CD4-positive, alpha-beta T cell treated with Interleukin-4 for 1 hour (primary cell): ENCODE data around the gene LAGE3.
"Not testable (repeated sequence)": the region's sequence is repeated elsewhere in the genome, so short reads cannot be mapped to it uniquely, and the experiment has no call there.

Source experiments
- DNase-seq, 2 donors: peaks; one replicate each; pipeline ENCODE4 v3.0.0-alpha.2; 2020 to 2022

LAGE3 gene

DNA sequence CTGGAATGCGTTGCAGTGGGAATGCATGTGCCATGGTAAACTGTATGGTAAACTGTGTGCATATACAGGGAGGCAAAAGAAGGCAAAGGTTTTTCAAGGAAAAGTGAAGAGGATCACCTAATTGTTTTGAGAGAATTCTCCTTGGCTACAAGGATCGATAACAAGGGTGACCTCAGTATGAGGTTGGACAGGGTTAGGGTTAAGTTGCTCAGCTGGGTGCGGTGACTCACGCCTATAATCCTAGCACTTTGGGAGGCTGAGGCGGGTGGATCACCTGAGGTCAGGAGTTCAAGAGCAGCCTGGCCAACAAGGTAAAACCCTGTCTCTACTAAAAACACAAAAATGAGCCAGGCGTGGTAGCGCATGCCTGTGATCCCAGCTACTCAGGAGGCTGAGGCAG, 22.3 kb upstream of the LAGE3 start:
- DNase-seq, result not testable (repeated sequence)

DNA sequence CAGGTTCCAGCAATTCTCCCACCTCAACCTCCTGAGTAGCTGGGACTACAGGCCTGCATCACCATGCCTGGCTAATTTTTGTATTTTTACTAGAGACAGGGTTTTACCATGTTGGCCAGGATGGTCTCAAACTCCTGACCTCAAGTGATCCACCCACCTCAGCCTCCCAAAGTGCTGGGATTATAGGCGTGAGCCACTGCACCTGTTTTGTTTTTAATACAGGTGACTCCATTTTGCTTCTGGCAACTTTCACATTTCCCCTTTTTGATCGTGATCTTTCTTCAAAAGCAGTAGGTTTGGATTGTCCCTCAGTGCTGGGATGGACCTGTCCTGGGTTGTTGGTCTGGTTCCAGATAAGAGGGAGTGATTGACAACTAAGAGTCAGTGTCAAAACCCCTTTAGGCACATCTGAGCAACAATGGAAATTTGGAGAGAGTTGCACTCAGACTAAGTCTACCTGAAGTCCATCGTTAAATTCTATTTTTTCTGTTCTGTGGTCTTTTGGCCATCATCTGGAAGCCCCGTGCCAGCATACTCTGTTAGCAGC, 17.6 kb upstream of the LAGE3 start:
- not testable (repeated sequence) for DNase-seq

DNA sequence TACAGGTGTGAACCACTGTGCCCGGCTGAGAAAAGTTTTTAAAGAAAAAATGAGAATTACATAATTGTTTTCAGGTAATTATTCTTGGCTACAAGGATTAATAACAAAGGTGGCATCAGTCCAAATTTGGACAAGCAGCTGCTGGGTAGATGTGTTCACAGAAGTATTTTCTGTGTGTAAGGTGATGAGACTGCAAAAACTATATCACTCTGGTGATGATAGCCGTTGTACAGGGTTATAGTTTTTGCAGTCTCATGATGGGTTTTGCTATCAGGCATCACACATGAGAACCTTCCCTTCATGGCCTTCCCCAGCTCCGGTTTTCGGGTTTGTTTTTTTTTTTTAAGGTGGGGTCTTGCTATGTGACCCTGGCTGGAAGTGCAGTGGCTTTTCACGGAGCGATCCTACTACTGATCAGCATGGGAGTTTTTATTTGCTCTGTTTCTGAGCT, 16.4 kb upstream of the LAGE3 start:
- DNase-seq, result no peak

DNA sequence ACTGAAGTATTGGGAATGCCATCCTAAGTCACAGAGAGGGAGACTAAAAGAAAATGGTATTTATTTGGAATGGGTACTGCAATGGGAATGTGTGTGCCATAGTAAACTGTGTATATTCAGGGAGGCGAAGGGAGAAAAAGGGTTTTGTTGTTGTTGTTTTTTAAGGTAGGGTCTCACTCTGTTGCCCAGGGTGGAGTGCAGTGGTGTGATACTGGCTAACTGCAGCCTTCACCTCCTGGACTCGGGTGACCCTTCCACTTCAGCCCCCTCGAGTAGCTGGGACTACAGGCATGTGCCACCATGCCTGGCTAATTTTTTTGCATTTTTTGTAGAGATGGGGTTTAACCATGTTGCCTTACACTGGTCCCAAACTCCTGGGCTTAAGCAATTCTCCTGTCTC, 15.6 kb upstream of the LAGE3 start:
- no peak for DNase-seq

DNA sequence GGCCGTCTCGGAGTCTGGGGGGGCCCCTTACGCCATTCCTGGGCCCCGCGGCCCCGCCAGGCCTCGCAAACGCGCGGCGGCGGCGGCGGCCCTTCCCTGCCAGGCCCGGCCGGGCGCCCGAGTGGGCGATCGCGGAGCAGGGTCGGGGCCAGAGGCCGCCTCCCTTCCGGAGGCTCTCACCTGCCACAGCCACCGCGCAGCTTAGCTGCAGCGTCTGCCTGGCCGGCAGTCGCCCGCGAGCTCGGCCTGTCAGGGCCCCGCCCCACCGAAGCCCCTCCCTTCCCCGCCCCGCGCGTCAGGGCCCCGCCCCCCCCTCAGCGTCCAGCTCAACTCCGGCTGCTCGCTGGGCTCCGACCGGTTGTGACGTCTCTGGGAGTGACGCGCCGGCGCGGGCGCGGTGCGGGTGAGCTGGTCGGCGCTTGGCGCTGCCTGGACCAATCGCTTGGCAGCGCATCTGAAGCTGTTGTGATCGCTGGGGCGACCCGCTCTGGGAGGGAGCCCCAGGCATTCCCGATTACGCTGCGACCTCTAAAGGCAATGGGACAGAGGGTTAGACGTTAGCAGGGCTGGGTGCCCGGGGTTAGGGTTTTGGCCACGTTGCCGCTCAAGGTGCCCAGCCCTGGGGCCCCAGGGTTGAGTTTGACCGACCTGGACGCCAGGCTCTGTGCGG, 11.5 kb upstream of the LAGE3 start, which contains the start of gene SLC10A3:
TSS of gene SLC10A3 (minus strand) at position 216 of the 670 bp plus-strand sequence. CDS start 1,689 bp downstream, outside the sequence.
- DNase-seq, result peak; percentile 94 to 96

DNA sequence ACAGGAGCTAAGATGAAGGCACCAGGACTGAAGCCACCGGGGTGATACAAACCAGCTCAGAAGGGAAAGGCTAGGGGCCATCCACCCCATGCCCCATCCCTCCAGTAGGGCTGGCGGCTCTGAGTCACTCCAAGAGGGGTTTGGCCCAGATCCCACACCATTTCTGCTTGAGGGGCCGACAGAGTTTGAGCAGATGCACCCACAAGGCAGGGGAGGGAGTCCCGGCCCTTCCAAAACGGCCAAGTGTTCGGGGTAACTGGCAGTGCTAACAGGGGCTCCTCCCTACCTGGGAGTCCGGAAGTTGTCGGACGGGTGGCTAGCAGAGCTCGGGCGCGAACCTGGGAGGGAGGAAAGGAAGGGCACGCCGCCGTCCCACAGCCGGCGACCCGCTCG, 10.9 kb upstream of the LAGE3 start:
- peak in 1 of 2 donors; percentile 38 for DNase-seq

DNA sequence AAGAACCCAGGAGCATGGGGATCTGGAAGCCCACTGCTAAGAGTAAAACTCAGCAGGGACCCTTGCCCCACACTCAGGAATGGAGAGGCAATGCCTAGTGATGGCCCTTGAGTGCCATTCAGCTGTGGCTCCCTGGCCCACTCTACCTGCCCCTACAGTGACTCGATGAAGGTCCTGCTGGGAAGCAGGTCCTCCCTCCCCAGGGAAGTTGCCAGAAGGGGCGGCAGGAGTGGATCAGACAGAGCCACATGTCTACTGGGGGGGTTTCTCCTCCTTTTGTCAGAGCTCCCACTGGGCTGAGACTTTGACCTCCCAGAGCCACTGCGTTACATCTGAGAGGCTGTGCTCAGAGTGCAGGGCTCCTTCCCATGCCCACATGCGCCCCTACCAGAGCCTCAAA, 10.1 kb upstream of the LAGE3 start:
- no peak for DNase-seq

DNA sequence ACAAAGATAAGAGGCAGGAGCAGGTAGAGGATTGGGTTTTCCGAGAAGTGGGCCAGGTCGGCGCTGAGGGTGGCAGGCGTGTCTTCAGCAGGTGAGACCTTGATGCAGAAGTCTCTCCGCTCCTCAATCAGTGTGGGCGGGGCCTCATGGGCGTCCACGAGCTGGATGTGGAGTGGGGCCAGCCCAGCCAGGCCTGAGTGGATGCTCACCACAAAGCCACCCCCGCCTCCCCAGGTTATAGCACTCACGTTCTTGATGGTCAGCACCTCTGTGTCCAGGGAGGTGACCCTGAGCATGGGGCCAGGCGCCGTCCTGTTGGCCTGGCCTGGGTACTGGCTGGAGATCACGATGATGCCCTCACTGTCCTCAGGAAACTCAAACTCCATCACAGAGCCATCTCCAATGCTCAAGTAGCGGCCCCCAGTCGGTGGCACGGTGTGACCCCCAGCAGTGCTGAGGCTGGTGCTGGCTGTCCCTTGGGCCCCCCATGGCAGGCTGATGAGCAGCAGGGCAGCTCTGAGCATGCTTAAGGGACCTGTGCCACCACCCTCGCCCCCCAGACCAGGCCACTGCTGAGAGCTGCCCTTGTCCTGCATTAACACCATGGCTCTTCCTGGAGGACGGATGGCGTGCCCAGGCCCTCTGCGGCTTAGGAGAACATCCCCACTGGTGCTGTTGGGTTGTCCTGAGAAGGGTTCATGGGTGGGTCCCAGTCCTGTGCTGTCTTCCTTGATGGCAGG, 9.4 kb upstream of the LAGE3 start:
- no peak for DNase-seq

DNA sequence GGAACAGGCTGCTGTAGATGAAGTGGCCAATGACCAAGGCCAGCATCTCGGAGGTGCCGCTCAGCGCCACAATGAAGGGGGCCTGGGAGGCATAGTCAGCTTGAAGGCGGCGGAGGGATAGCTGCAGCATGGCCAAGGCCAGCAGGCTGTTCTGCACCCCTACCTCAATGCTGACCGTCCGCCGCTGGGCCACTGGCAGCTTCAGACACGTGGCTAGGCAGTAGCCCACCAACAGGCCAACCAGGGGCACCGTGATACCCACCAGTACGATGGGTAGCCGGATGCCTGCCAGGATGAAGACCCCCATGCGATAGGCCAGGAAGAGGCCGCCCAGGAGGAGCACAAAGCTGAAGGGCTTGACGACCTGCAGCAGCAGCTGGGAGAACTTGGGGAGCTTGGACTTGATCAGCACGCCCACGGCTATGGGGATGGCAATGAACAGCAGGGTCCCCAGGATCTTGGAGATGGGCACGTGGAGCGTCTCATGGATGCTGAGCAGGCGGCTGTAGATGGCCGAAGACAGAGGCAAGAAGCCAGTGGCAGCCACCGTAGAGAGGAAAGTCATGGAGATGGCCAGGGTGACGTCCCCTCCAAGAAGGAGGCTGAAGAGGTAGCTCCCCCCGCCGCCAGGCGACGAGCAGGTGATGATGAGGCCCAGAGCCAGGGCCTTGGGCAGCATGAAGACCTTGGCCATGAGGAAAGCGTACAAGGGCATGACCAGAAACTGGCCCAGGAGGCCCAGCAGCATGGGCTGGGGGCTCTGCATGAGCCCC, 8.6 kb upstream of the LAGE3 start:
- DNase-seq, result no peak

DNA sequence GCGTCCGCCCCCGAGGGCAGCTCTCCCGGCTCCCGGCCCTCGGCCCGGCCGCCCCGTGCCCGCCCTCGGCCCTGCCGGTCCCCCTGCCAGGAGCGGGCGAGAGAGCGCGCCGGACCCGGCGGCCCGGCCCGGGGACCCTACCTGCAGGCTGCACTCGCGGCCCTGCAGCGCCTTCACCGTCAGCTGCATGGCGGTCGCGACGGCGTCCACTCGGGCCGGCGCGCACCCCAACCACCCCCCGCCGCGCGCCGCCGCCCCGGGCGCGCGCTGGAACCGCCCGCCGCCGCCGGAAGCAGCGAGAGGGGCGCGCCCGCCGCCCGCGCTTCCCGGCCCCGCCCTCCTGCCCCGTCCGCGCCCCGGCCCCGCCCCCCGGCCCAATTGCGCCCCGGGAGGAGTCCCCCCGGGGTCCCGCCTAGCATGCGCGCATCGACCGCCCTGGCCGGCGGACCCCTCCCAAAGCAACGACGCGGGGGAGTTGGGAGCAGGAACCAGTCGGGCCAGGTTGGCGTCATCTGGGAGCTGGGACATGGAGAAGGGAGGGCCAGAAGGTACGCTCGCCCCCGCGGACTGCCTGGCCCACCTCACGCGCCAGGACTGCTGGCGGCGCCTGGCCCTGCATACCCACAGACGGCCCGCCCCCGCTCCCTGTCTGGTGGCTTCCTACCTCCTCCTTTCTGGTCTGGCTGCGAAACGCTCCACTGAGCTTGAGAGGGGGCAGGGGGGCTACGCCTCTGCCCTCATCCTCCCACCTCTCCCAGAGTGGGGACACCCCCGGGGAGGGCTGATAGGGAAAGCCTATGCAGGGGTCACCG, 7.5 kb upstream of the LAGE3 start, which contains the start of gene UBL4A:
TSS of gene UBL4A (minus strand) at position 220 of the 812 bp plus-strand sequence. CDS start at position 189, 31 bp downstream.
- DNase-seq, result peak; percentile 45 to 64

DNA sequence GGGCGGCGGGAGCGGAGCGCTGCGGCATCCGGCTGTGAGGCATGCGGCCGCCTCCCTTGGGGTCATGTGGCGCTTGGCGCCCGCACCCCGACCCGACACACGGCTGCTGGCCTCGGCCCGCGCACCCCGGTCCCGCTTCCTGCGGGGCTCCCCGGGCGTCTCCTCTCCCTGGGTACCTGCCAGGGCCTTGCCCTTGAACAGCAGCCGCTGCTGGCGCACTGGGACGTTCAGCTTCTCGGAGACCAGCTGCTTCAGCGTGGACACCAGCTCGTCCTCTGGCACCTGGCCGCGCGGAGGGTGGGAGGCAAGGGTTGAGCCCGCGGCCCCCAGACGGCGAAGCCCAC, 6.9 kb upstream of the LAGE3 start:
- DNase-seq, result peak in 1 of 2 donors; percentile 34

DNA sequence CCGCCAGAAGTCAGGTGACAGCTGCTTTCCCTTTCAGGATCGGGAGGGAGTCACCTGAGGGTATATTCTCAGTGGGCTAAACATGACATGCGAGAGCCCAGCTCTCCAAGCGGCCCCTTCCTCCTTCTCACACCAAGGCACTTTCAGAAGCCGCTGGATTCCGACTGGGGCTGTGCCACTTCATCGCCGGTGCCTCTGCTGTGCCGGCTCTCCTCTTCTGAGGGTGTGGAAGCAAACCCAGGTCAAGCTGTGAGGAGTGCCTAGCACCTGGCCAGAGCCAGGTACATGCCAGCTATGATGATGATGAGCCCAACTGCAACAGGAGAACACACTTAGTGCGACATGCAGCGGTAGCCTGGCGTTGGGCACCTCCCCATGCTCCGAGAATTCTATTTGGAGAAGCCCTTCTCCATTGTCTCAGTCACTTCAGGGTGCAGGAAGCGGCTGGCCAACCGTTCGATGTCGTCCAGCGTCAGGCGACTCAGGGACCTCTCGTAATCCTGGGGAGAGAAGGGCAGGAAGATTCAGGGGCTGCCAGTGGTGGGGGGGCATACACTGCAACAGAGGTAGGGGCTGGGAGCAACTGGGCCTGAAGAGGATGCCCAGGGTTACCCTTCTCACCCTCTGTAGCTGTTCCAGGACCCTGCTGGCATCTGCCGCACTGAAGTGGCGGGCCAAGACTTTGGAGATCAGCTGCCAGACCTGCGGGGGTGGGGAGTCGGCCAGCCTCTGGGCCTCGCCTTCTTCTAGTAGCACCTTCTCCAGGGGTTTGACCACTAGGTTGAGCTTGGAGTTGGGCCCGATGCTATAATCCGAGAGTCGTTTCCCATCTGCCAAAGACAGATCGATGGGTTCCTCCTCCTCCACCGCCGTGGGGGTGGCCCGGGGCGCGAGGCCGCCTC, 6.3 kb upstream of the LAGE3 start:
- no peak for DNase-seq

DNA sequence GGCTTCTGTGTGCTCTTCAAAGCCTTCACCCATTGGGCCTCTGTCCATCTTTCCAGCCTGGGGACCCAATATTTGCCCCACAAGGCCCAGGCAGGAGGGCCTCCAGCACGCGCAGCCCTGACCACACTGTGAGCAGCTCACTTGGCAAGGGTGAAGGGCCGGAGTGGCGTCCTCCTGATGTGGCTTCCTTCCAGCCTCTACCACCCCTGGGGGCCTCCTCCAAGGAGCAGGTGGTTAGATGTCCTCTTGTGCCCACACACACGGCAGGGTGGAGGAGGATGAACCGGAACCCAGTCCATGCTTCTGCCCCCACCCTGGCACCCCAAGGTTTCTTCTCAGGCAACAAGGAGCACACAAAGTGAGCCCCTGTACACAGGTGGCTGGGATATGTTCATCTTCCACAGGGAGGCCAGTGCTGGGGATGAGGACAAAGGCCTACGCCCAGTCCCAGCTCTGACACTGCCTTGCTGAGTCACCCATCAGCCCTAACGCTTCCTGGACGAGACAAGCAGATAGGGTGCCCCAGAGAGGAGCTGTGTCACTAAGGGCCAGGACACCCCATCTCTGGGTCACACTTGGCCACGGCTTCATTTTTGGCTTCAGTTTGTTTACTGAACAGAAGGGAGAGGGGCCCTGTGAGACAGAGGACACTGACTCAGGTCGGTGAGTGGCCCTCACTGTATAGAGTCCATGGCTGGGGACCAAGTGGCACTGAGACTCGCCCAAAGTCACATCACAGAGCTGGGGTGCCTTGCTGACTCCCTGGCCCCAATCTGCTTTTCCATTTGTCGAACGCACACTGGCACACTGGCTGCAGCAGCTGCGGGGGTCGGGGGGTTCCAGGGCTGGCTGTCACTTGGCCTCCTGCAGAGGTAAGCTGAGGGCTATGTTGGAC, 5.4 kb upstream of the LAGE3 start:
- peak in 1 of 2 donors; percentile 35 for DNase-seq

DNA sequence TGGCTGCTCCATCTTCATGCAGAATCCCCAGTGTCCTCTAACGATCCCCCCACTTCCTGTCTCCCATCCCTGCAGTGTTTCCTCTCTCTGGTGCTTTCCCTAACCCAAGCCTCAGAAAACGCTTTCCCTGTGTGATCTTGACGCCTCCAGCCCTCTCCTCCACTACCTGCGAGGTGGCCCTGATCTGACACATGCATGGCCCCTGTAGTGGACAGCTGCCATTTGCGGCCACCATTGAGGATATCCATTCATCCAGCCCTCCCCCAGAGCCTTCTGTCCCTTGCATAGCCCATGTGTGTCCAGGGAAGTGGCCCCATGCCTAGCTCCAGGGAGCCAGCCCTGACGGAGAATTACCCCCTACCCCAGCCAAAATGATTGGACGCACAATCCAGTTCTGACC, 4.2 kb upstream of the LAGE3 start:
- DNase-seq, result no peak

DNA sequence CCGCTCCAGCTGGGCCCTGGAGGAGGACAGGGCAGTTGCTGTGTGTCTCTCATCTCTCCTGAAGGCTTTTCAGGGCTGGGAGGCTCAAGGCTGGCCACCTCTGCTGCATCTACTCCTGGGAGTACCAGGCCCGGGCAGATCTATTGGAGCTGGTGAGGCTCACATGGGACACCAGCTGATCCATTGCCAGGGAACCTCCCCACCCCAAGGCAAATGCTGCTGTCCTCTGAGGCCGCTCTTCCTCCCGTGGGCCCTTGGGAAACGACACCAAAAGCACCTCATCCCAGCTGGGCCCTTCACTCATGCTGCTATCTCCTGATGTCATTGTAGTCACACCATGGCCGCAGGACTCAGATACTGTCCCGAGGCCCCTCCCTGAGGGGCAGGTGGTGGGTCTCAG, 3.7 kb upstream of the LAGE3 start:
- DNase-seq, result no peak

DNA sequence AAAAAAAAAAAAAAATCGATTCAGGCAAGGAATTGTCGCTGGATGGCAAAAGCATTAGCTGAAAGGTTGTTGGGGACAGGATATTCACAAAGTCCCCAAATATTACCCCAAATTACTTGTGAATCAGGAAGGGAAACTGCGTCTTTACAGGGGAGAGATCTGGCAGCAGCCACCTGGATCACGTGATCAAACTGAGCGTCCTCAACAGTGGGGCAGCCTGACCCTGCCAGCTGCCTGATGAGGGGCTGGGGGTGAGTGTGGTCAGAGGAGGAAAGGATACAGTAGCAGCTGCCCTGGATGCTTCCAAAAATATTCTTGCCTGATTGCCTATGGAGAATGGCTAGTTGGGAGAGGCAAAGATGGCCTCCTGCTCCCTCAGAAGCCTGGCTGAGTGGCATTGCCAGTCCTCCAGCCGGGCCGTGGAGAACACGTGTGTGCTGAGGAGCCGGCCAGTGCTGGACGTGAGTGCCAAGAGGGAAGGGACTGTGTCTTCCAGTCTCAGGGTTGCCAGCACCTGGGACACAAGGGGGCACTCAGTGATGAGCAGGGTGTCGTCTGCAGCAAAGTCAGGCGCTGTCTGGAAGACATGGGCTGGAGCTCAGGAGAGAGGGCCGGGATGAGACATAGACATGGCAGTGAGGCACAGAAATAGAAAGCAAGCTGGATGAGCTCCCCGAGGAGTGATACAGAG, 3.0 kb upstream of the LAGE3 start:
- no peak for DNase-seq

DNA sequence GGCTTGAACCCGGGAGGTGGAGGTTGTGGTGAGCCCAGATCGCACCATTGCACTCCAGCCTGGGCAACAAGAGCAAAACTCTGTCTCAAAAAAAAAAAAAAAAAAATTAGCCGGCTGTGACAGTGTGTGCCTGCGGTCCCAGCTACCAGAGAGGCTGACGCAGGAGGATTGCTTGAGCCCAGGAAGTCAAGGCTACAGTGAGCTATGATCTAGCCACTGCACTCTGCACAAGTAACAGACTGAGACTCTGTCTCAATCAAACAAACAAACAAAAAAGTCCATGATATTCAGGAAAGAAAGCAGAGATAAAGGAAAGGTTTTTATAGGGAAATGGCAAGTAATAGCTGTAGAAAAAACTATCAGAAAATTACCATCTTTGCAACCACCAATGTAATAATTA, 2.1 kb upstream of the LAGE3 start:
- no peak for DNase-seq

DNA sequence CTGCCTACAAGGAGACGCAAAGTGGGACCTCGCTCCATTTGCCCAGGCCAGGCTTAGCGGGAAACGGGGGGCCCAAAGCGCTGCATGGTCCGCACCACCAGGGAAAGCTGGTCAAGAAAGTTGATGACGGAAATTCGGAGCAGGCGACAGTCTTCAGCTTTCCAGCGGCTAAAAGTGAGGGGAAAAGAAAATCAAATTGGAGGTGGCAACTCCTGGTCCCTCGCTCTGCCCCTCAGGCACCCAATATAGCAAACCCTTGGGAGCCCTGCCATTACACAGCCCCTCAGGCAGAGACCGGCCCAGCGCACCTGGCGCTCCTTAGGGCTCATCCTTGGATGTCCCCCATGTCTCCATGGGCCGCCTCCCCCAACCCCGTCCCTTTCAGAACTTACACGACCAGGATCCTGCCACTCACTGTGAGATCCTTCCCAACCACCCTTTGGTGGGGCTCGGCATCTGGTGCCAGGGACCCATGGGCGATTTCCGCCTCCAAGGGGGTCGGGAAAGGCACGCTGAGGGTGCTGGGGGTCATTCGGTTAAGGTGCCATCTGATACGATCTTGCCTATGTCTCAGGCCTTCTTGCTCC, 1.1 kb downstream of the LAGE3 start:
- no peak for DNase-seq

DNA sequence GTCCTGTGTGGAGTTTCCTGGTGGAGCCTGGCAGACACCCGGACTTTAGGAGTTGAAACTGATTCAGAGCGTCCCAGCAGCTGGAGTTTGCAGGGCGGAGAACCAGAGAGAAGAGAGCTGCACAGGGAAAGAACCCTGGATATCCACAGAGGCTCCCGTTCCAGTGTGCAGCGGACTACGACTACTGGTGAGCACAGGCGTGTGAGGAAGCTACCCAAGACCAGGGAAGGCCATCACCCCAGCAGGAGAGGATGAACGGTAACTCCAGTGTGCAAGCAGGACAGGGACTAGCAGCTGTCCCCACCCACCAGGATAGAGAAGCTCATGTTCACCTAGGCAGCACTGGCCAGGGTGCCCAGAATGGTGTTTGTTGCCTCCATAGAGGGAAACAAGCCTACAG, 2.3 kb downstream of the LAGE3 start:
- no peak for DNase-seq
